PFSK-1 (cell line): Measurements from ENCODE around the gene RBAK.

Source experiments
- FOXP2 ChIP-seq: optimal IDR thresholded peaks from 2 replicates; pipeline ENCODE3; 2011; ENCODE audit warnings: borderline replicate concordance, control low read depth, inconsistent platforms; ENCODE audit not compliant: insufficient read depth; ENCODE audit errors: extremely low read length, extremely low read depth
- POLR2AphosphoS5 ChIP-seq: IDR thresholded peaks from 2 replicates; pipeline ENCODE4 v1.6.1; 2012; ENCODE audit warnings: low read depth, mild to moderate bottlenecking, control low read depth, low read length, moderate library complexity
- REST ChIP-seq, 2 experiments: IDR thresholded peaks; 2 replicates each; pipeline versions ENCODE4 v1.6.1 to v1.8.0; 2011 to 2012; ENCODE audit warnings: low read depth in 2 of 2, low read length in 2 of 2, control low read depth in 1 of 2, inconsistent platforms in 1 of 2, mild to moderate bottlenecking in 1 of 2, moderate library complexity in 1 of 2; ENCODE audit not compliant: insufficient read depth in 1 of 2
- SIN3A ChIP-seq: IDR thresholded peaks from 2 replicates; pipeline ENCODE4 v1.6.1; 2012; ENCODE audit warnings: mild to moderate bottlenecking, low read length, moderate library complexity, borderline replicate concordance; ENCODE audit not compliant: insufficient read depth
- TAF1 ChIP-seq: IDR thresholded peaks from 2 replicates; pipeline ENCODE4 v1.6.1; 2012; ENCODE audit warnings: low read length, control low read depth, borderline replicate concordance; ENCODE audit not compliant: insufficient read depth

The RBAK gene

GRCh38 chr7:5086256-5086655, 40.6 kb downstream of the RBAK start:
- no peak for TF ChIP-seq SIN3A
- no peak for TF ChIP-seq POLR2AphosphoS5
- no peak for TF ChIP-seq FOXP2
- TF ChIP-seq TAF1 = no peak
- no peak for TF ChIP-seq REST (IDR thresholded peaks at IDR 0.05; ENCODE audit: insufficient read depth in 1 of 2, low read depth in 2 of 2, low read length in 2 of 2)

DNA sequence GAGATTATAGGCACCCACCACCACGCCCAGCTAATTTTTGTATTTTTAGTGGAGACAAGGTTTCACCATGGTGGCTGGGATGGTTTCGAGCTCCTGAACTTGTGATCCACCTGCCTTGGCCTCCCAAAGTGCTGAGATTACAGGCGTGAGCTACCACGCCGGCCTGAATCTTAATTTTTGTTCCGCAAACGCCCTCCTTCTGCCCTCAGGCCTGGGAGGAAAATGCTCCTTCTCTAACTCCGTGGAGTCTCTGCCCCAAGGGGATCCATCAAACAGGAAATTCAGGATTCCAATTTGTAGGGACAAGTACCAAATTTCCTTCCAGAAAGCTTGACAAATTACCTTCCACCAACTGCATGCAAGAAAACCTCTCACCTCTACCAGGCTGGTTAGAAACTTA, 43.2 kb downstream of the RBAK start:
- no peak for TF ChIP-seq SIN3A

GRCh38 chr7:5093948-5094347, 48.3 kb downstream of the RBAK start:
- no peak for TF ChIP-seq REST (IDR thresholded peaks at IDR 0.05; ENCODE audit: insufficient read depth in 1 of 2, low read depth in 2 of 2, low read length in 2 of 2)
- no peak for TF ChIP-seq FOXP2
- no peak for TF ChIP-seq SIN3A
- TF ChIP-seq TAF1 = no peak
- TF ChIP-seq POLR2AphosphoS5 = no peak

DNA sequence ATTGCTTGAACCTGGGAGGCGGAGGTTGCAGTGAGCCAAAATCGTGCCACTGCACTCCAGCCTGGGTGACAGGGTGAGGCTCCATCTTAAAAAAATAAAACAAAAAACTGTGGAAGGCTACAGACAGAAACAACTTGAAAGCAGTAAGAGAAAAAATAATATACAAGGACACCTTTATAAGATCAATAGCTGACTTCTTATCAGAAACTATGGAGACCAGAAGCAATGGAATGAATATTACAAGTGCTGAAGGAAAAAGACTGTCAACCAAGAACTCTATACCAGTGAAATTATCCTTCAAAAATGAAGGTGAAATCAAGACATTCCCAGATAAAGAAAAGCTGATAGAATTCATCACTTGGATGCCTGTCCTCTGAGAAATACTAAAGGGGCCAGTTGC, 49.0 kb downstream of the RBAK start:
- no peak for TF ChIP-seq TAF1
- TF ChIP-seq FOXP2 = no peak
- no peak for TF ChIP-seq SIN3A
- no peak for TF ChIP-seq POLR2AphosphoS5
- no peak for TF ChIP-seq REST (IDR thresholded peaks at IDR 0.05; ENCODE audit: insufficient read depth in 1 of 2, low read depth in 2 of 2, low read length in 2 of 2)

DNA sequence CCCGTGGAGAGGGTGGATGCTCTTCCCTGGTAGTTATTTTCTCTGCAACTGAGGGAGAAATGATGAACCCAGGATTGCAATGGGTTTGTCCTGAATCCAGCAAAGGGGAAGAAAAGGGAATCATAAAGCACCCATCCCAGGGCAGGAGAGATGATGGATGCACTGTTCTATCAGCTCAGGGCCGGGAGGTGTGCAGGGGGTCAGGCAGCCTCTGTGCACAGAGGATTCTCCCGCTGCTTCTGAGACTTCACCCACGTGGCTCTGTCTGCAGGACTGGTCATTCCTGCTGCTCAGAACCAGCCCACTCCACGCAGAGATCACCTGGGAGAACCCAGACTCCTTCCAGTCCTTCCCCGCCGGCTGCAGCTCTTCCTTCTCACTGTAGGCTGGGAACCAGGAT, 70.7 kb downstream of the RBAK start:
- TF ChIP-seq POLR2AphosphoS5 = no peak
- no peak for TF ChIP-seq FOXP2
- no peak for TF ChIP-seq TAF1
- no peak for TF ChIP-seq SIN3A
- TF ChIP-seq REST (IDR thresholded peaks at IDR 0.05; ENCODE audit: insufficient read depth in 1 of 2, low read depth in 2 of 2, low read length in 2 of 2) = no peak
